UCSD-AML1 (cell line): Measurements from ENCODE around the gene HSD3B7.
A peak's percentile ranks its signal among the peaks of the same experiment; 100 is the strongest.

Source experiments
- DNase-seq: peaks from one replicate; lab custom pipeline; 2025; ENCODE audit not compliant: unreplicated experiment; lab: John Stamatoyannopoulos, UW

The HSD3B7 gene

DNA sequence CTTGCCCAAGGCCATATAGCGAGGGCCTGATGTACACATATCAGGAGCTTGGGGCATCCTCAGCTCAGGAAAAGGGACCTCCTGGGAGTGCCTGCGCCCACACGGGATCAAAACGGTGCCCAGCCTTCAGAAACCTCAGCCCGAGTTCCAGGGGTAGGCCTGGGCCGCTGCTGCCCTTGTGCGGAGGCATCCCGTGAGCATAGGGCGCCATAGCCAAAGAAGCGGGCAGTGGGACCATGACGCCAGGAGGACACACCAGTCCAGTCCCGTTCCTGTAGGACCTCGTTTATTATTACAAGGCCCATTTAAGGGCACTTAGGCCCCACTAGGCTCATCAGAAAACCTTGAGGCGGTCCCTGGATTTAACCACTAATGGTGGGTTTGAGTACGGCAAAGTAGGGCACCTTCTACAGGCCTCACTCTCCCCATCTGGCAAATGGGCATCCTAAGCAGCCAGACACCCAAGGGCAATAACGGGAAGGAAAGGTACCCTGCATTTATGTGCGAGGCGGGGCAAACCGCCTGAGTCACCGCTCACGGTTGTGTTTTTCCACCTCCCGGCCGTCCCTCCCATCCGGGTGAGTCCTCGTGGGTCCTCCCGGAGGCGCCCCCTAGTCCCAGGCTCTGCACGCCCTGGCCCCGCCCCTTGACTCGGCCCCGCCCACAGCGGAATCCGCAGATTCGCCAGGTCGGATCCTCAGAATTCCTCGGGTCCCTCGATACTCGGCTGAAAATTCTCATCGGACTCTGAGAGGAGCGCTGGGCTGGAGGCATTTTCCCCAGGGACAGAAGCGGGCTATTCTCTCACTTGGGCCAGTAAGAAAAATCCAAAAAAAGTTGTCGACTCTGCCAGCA, 28.2 kb upstream of the HSD3B7 start:
- DNase-seq: peak; percentile 86

DNA sequence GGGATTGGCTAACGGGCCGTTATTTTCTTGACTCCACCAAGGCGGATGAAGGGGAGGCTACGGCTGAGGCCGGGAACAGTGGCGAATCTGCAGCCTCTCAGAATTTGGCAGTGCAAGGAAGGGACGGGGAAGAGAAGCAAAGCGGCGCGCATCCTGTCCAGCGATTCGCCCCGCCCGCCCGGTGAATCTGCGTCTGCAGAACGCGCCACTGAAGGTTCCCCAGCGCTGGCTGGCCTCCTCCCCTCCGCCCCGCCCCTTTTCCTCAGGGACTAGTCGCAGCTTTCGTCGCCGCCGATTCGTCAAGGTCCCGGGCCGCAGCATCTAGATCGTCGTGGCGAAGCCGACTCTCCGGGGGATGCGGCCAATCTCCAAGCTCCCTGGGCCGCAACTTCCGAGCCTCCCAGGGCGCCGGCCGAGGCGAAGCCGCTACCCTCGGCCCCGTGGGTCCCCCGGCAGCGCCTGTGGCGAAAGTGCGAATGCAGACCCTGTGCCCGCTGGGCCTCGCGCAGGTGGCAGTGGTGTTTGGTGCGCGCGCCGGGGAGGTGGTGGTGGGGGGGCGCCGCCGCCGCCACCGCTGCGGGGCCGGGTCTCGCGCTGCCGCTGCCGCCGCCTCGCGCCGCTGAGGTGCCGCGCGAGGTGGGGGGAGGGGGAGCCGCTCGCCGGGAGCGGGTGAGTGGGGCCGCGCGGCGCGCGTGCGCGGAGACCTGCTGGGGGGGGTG, 27.4 kb upstream of the HSD3B7 start, which contains the start of gene SETD1A:
TSS of gene SETD1A (plus strand) at position 299 of the 719 bp plus-strand sequence. CDS start 978 bp downstream, outside the sequence.
- peak; percentile 96 for DNase-seq

DNA sequence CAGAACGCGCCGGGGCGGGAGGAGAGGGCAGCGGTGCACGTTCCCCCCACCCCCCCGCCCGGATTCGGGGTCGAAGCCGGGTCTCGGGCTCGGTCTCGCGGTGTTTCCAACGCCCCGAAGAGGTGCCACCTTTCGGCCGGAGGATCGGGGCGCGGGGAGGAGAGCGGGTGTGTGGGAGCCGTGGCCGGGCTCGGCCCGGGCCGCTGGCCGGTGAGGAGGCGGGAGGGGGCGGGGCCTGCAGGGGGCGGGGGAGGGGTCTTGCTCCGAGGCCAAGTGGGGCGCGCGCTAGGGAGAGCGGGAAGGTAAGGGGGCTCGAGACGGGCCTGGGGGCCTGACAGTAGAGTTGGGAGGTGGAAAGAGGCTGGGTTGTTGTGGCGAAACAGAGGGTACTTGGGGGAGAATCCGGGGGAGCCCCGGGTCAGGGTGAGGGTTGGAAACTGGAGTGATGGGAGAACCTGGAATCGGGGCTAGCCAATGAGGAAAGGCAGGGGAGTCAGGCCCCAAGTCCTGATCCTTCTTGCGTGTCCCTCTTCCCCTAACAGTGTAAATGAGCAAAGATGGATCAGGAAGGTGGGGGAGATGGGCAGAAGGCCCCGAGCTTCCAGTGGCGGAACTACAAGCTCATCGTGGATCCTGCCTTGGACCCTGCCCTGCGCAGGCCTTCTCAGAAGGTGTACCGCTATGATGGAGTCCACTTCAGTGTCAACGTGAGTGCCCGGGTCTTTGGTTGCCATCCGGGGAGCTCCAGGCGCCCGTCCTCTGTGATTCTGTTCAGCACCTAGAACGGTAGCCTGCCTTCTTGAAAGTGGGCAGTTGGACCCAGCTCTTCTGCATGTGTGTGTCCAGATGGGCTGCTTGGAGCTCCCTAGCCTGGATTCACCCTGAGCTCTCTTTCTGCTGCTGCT, 26.6 kb upstream of the HSD3B7 start:
- DNase-seq: peak; percentile 72

DNA sequence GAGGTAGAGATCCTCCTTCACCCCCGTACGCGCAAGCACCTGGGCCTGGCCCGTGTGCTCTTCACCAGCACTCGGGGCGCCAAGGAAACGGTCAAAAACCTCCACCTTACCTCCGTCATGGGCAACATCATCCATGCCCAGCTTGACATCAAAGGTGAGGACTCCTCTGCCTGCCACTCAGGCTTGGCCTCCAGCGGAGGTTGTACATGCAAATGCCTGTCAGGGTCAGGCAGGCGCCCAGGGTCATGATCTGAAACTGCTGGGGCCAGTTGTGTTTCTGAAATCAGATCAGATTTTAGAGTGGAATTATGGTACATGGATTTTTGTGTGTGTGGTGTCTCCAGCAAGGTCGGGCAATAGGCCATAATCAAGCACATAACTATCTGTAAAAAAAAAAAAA, 23.6 kb upstream of the HSD3B7 start:
- DNase-seq: no peak

DNA sequence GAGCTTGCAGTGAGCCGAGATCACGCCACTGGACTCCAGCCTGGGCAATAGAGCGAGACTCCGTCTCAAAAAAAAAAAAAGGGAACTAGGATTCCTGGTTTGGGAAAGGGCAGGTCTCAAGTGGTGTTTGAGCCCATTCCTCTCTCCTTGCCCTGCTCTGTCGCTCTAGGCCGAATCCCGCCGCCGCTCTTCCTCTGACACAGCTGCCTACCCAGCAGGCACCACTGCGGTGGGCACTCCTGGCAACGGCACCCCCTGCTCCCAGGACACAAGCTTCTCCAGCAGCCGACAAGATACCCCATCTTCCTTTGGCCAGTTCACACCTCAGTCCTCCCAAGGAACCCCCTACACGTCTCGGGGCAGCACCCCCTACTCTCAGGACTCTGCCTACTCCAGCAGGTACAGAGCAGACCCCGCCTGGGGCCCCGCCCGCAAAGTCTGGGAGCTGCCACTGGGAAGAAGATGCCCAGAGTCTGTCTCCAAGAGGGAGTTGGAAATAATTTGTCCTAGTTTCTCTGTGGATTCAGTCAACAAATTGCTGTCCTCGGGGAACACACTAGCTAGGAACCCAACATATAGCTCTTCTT, 21.0 kb upstream of the HSD3B7 start:
- no peak for DNase-seq

DNA sequence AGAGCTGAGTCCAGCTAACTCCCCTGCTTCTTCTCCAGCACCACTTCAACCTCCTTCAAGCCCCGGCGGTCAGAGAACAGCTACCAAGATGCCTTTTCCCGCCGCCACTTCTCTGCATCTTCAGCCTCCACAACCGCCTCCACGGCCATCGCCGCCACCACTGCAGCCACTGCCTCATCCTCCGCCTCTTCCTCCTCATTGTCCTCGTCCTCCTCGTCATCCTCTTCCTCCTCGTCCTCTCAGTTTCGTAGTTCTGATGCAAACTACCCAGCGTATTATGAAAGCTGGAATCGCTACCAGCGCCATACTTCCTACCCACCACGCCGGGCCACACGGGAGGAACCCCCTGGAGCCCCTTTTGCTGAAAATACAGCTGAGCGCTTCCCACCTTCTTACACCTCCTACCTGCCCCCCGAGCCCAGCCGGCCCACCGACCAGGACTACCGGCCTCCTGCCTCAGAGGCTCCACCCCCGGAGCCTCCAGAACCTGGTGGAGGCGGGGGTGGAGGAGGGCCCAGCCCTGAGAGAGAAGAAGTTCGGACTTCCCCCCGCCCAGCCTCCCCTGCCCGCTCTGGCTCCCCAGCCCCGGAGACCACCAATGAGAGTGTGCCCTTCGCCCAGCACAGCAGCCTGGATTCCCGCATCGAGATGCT, 20.3 kb upstream of the HSD3B7 start:
- no peak for DNase-seq

DNA sequence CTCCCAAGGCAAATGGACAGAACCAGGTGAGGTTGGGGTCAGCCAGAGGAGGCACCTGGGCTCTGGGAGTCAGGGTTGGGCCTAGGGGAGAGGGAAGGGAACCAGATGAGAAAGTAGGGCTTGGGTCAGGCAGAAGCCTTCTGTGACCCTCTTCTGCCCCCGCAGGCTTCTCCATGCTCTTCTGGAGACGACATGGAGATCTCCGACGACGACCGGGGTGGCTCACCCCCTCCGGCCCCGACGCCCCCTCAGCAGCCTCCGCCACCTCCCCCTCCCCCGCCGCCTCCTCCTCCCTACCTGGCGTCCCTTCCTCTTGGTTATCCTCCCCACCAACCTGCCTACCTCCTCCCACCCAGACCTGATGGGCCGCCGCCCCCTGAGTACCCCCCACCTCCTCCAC, 19.6 kb upstream of the HSD3B7 start:
- DNase-seq: no peak

DNA sequence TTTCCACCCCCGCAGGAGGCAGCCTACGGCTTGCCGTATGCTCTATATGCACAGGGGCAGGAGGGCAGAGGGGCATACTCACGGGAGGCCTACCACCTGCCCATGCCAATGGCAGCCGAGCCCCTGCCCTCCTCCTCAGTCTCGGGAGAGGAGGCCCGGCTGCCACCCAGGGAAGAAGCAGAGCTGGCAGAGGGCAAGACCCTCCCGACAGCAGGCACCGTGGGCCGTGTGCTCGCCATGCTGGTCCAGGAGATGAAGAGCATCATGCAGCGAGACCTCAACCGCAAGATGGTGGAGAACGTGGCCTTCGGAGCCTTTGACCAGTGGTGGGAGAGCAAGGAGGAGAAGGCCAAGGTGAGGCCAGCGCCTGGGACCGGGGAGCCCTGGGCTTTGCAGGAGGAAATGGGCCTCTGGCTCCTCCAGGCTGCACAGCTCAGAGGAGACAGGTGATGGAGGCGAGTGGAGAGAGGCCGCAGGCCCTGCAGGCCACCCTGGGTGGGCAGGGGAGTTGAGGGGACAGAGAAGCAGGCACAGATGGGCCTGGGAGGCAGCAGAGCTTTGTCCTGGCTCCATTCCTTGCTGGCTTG, 18.9 kb upstream of the HSD3B7 start:
- DNase-seq: no peak

DNA sequence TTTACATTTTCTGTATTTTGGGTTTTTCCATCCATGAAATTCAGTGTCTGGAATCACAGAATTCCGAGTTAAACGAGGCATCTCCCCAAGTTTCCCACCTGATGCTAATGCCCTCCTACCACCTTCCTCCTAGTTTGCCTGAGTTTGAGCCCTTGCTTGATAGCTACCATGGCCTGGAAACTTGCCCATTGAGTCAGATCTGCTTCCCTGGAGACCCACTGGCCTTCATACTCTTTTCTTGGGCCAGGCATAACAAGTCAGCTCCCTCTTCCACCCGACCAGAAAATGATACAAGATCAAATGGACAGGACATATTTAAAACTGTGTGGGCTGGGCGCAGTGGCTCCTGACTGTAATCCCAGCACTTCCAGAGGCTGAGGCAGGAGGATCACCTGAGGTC, 17.2 kb upstream of the HSD3B7 start:
- no peak for DNase-seq

DNA sequence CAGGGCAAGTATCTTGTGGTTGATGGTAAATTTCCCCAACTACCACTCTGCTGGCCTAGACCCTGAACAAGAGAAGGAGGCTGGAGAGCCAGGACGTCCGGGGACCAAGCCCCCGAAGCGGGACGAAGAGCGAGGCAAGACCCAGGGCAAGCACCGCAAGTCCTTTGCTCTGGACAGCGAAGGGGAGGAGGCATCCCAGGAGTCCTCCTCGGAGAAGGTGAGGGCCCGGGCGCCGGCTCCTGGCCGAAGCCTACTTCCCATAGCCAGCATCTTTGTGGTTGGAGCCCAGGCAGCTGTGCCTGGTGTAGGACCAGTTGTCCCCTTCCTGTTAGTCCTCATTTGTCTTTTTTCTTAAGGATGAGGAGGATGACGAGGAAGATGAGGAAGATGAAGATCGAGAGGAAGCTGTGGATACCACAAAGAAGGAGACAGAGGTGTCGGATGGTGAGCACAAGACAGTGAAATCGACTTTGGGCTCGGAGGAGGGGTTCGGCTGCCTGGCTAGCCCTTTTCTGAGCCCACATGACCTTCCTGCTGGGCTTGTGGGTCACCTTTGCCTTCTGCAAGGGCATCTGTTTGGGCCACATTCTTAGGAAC, 15.7 kb upstream of the HSD3B7 start:
- DNase-seq: no peak

DNA sequence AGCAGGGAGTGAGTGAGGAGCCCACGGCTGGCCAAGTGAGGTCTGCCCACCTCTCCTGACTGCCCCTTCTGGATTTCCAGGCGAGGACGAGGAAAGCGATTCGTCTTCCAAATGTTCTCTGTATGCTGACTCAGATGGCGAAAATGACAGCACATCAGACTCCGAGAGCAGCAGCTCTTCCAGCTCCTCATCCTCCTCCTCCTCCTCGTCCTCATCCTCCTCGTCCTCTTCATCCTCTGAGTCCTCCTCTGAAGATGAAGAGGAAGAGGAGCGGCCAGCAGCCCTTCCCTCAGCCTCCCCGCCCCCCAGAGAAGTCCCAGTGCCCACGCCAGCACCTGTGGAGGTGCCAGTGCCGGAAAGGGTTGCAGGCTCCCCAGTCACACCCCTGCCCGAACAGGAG, 13.7 kb upstream of the HSD3B7 start:
- DNase-seq: no peak

DNA sequence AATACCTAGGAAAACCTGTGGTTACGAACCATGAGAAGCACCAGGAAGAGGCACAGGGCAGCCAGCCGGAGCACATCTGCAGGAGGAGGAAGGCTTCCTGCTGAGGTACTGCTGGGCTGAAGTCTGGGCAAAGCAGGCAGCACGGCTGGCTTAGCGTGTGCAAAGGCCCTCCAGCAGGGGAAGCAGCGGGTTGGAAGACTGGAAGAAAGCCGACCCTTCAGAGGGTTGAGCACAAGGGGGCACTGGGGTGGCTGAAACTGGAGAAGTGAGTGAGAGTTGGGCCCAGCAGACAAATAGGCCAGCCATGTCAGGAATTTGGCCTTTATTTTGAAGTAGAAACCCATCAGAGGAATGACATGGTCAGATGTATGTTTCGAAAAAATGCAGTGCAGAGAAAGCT, 12.1 kb upstream of the HSD3B7 start:
- no peak for DNase-seq

DNA sequence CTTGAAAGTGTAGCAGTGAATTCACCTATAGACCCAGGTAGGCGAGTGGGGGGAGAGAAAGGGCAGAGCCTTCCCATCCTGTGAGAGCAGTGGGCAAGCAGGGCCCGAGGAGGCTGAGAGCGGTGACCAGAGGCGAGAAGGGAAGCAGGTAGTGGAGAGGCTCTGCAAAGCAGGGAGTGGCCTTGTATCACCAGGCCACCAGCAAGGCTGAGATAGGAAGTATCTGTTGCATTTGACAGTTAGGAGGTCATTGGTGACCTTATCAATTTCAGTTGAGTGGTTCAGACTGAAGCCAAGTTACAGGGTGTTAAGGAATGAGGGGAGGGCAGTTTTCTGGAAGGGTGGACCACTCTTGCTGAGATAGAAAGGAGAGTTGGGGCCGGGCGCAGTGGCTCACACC, 10.7 kb upstream of the HSD3B7 start:
- DNase-seq: no peak

DNA sequence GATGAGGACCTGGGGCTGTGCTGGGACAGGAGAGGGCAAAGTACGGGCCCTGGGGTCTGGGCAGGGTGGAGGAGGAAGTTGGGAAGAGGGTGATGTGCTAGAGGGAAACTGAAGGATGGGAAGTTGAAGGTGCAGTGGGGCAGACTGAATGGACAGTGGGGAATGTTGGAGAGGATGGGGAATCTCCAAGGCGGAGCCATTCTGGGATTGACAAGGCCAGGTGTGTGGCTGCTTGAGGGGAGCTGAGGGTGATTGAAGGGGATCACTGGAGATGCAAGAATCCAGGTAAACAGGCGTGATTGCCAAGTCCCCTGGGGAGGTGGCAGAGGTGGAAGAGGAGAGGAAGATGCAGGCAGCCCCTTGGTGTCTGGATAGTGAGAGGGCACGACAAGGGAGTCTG, 8.5 kb upstream of the HSD3B7 start:
- DNase-seq: no peak

DNA sequence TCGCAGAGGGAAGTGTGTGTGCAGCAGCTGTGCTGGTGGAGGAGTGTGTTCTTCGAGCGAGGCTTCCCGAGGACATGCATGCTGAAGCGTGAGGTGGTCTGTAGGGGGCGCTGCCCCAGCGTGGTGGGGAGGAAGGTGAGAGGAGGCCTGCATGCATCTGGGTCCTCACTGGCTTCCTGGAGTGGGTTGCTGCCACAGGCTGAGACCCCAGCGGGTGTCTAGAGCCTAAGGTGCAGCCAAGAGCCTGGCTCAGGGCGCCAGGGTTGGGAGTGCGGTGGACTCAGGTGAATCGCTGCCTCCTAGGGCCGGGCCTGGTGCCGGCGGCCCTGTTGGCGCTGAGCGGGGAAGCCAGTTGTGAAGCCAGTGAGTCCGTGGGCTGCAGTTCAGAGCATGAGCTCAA, 7.5 kb upstream of the HSD3B7 start:
- DNase-seq: no peak

DNA sequence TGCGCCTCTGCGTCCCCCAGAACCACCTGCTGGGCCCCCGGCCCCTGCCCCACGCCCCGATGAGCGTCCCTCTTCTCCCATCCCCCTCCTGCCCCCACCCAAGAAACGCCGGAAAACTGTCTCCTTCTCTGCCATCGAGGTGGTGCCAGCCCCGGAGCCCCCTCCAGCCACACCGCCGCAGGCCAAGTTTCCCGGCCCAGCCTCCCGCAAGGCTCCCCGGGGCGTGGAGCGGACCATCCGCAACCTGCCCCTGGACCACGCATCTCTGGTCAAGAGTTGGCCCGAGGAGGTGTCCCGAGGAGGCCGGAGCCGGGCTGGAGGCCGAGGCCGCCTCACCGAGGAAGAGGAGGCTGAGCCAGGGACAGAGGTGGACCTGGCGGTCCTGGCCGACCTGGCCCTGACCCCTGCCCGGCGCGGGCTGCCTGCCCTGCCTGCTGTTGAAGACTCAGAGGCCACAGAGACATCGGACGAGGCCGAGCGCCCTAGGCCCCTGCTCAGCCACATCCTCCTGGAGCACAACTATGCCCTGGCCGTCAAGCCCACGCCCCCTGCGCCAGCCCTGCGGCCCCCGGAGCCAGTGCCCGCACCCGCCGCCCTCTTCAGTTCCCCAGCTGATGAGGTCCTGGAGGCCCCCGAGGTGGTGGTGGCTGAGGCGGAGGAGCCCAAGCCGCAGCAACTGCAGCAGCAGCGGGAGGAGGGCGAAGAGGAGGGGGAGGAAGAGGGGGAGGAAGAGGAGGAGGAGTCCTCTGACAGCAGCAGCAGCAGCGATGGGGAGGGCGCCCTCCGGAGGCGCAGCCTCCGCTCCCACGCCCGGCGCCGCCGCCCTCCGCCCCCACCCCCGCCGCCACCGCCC, 5.6 kb upstream of the HSD3B7 start:
- DNase-seq: no peak

DNA sequence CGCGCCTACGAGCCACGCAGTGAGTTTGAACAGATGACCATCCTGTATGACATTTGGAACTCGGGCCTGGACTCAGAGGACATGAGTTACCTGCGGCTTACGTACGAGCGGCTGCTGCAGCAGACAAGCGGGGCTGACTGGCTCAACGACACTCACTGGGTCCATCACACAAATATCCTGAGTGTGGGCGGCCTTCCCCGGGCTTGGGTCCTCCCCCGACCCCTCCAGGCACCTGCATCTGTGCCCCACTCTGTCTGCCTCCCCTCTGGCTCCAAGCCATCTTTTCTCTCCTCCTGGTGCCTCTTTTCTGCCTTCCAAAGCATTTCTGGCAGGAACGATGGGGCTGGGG, 5.0 kb upstream of the HSD3B7 start:
- DNase-seq: no peak

DNA sequence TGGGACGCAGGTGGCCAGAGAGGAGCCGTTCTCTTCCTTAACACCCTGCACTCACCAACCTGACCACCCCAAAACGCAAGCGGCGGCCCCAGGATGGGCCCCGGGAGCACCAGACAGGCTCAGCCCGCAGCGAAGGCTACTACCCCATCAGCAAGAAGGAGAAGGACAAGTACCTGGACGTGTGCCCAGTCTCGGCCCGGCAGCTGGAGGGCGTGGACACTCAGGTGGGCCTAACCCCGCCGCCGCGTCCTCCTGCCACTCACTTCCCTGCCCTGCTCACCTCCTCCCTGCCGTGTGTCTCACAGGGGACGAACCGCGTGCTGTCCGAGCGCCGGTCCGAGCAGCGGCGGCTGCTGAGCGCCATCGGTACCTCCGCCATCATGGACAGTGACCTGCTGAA, 4.6 kb upstream of the HSD3B7 start:
- DNase-seq: no peak

DNA sequence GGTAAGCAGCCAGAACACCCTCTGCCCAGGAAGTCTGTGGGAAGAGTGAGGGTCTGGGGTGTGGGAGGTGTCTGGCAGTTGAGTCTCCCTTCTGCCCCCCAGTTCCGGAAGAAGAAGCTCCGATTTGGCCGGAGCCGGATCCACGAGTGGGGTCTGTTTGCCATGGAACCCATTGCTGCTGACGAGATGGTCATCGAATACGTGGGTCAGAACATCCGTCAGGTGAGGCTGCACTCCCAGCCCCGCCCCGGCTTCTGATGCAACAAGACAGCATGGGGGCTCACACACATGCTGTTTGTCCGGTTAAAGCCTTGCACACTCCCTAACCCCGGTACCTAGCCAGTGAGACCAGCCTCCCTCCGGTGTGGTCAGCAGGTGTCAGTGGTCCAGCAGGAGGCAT, 4.0 kb upstream of the HSD3B7 start:
- DNase-seq: no peak
